ENCODE results near the gene OR4D9. TPM values are rescaled to one million over a fixed set of nuclear protein-coding genes. Genes with fewer than 3 reads are reported as not detected.

Gene OR4D9
- total RNA-seq, 4 donors from 2014 or later = not detected

- Histone ChIP-seq H3K27ac (peak overlapping the region; percentile 32 to 70 (median 51)), H3K4me3 (peak overlapping the region in 3 of 4 donors; percentile 23 to 58 (median 41)), H3K36me3 (no peaks in the 10 kb centered on the region), H3K9me3 (no peaks in the 10 kb centered on the region), H3K4me1 (peaks cover 0 to 52% (median 2%) of the 10 kb centered on the region in 3 donors), H3K27me3 (no peaks in the 10 kb centered on the region)
- intact Hi-C loops (cut with DNase I) = no loop called here
- no peak for DNase-seq
- 7 to 15% methylated on average over 26 to 27 of the region's 30 CpGs for WGBS, 2 donors
- TF ChIP-seq CTCF (IDR thresholded peaks at IDR 0.05) (no peak), POLR2A (IDR thresholded peaks at IDR 0.05) (no peak)
These were observed 45.0 kb downstream of the OR4D9 start for GRCh38 chr11:59556115-59556916.

- WGBS, 2 donors = 27 to 32% methylated on average over 13 of the region's 13 CpGs
- no peak for TF ChIP-seq POLR2A (IDR thresholded peaks at IDR 0.05)
- no peak for TF ChIP-seq CTCF (IDR thresholded peaks at IDR 0.05)
- DNase-seq = no peak
- no peaks in the 10 kb centered on the region for H3K36me3 ChIP-seq
- H3K27me3 ChIP-seq = no peaks in the 10 kb centered on the region
- peak overlapping the region in 3 of 4 donors; percentile 35 to 70 (median 67) for H3K27ac ChIP-seq
- intact Hi-C loops (cut with DNase I) = no loop called here
- H3K4me1 ChIP-seq = peaks cover 0 to 52% (median 4%) of the 10 kb centered on the region in 3 donors
- no peaks in the 10 kb centered on the region for H3K9me3 ChIP-seq
- H3K4me3 ChIP-seq = peak overlapping the region in 2 of 4 donors; percentile 41 to 58
These were observed 45.6 kb downstream of the OR4D9 start for GRCh38 chr11:59556917-59557348.

- Histone ChIP-seq H3K36me3 (no peaks in the 10 kb centered on the region), H3K4me1 (peaks cover 0 to 49% (median 4%) of the 10 kb centered on the region in 3 donors), H3K27ac (no peak overlapping the region), H3K9me3 (no peaks in the 10 kb centered on the region), H3K27me3 (no peaks in the 10 kb centered on the region), H3K4me3 (no peak overlapping the region)
- intact Hi-C loops (cut with DNase I) = no loop called here
- 66% methylated on average over 7 of the region's 7 CpGs for WGBS, 2 donors
- no peak for DNase-seq
- TF ChIP-seq POLR2A (IDR thresholded peaks at IDR 0.05) (no peak), CTCF (IDR thresholded peaks at IDR 0.05) (no peak)
These were observed 46.9 kb downstream of the OR4D9 start for GRCh38 chr11:59558270-59558643.

GRCh38 chr11:59559886-59560285 is 48.5 kb downstream of the OR4D9 start:
- intact Hi-C loops (cut with DNase I) = no loop called here
- Histone ChIP-seq H3K27me3 (no peaks in the 10 kb centered on the region), H3K9me3 (no peaks in the 10 kb centered on the region), H3K27ac (peak overlapping the region in 3 of 4 donors; percentile 86 to 97 (median 95)), H3K4me1 (peaks cover 0 to 49% (median 4%) of the 10 kb centered on the region in 3 donors), H3K36me3 (no peaks in the 10 kb centered on the region), H3K4me3 (peak overlapping the region in 3 of 4 donors; percentile 68 to 90 (median 87))
- TF ChIP-seq POLR2A (IDR thresholded peaks at IDR 0.05) (no peak), CTCF (IDR thresholded peaks at IDR 0.05) (no peak)
- no peak for DNase-seq
- 36 to 43% methylated on average over 7 of the region's 8 CpGs for whole genome bisulfite sequencing, 2 donors

- Histone ChIP-seq H3K27ac (peak overlapping the region; percentile 86 to 97 (median 91)), H3K4me3 (peak overlapping the region; percentile 68 to 90 (median 80)), H3K4me1 (peaks cover 0 to 49% (median 4%) of the 10 kb centered on the region in 3 donors), H3K27me3 (no peaks in the 10 kb centered on the region), H3K36me3 (no peaks in the 10 kb centered on the region), H3K9me3 (no peaks in the 10 kb centered on the region)
- no peak for TF ChIP-seq CTCF (IDR thresholded peaks at IDR 0.05)
- TF ChIP-seq POLR2A (IDR thresholded peaks at IDR 0.05) = no peak
- intact Hi-C loops (cut with DNase I) = no loop called here
- DNase-seq = no peak
- 0 to 1% methylated on average over 8 to 14 of the region's 18 CpGs for WGBS, 2 donors
These were observed 49.0 kb downstream of the OR4D9 start for GRCh38 chr11:59560290-59560701.

Data from esophagus squamous epithelium (tissue), 5 donors.